AG08396 (cell line): Measurements from ENCODE around the gene SORBS1.

Experiments used
- DNase-seq: peaks from one replicate; pipeline ENCODE4 v3.0.0; 2012; ENCODE audit warnings: low spot score, mixed read lengths

SORBS1 gene

DNA sequence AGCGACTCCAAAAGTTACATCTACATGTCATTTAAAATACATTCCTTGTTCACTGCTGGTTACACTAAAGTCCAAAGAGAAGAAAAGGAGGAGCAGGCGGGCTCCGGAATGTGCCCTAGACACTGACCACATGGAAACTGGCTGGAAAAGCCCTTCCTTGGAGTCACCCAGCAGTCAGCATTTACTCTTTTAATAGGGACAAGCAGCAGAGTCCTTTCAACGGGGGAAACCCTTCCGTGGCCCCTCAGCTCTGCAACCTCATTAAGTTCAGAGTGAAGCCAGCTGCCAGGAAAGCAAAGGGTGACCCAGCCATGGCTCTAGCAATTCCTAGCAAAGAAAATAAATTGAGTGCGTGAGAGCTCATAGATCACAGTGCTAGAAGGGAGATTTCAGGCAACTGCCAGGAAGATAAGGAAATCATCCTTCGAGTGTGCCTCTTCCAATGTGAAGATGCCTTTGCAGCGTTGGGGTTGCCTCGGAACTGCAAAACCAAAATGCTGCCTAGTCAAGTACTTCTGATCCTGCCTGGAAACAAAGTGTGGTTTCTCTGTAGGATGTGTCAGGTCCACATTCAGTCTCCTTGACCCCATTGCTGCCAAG lies 101.6 kb downstream of the SORBS1 start:
- no peak for DNase-seq

DNA sequence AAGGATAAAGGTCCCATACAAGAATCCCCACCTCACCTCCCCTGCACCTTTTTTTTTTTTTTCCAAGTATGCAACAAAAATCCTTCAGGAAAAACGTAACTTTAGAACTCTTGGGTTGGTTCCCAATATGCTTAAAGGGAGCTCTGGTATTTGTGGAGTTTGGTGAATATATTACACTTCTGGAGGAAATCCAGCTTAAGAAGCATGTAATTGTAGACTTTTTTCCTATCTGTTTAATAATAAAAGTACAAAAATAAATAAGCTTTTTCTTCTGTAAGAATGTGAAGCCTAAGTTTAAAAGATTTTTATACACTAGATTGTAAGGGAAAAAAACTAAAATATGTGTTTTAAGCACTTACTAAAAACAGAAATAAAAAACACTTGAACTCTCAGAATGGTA lies 102.3 kb downstream of the SORBS1 start:
- no peak for DNase-seq

GRCh38 chr10:95458014-95458413 lies 103.2 kb downstream of the SORBS1 start:
- DNase-seq: no peak

- DNase-seq: no peak
Measured at GRCh38 chr10:95457319-95457886, 103.8 kb downstream of the SORBS1 start.

DNA sequence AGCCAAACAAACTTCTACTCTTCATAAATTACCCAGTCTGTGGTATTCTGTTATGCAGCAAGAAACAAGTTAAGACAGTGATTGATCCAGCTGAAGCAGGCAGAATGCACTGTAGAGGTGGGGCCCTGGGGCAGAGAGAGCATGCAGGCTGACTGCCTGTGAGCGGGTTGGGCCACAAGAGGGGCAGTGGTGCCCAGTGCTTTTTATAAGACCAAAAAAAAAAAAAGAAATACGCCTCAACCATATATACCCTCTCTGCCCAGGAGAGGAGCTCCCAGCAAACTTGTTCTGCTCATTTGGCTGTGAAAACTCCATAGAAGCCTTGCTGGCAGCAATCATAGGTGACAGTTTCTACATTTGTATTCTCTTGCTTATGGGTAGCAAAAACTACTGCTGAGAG lies 104.7 kb downstream of the SORBS1 start:
- no peak for DNase-seq

DNA sequence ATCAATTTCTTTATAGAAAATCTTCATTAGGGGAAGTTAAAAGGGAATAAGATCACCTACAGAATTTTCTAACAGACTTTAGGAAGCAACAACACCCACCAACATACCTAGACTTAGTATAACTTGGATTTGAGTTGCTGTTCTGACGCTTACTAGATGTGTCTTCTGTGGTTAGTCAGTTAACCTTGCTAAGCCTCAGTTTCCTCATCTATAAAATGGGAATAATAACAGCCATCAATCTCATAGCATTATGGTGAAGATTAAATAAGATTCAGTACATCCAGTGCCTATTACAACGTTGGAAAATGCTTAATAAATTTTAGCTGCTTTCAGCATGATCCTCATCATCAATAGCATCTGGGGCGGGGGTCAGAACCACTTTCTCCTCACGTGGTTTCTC lies 106.2 kb downstream of the SORBS1 start:
- no peak for DNase-seq

DNA sequence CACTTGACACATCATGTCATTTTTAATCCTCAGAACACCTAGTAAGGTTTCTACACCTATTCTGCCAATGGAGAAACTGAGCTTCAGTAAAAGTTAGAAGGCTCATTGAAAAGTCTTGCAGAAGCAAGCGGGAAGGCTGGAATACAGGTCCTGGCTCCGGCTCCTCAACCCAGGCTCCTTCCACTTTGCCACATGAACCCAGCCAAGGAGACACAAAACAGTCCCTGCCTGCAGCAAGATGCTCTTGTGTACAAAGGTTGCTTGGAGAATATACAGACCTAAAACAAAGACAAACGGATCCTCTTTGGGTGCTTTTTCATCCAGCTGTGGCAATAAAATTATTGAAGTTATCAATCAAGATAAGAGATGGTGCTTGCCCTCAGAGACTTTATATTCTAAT lies 106.8 kb downstream of the SORBS1 start:
- no peak for DNase-seq

GRCh38 chr10:95451568-95452524 lies 109.3 kb downstream of the SORBS1 start:
- DNase-seq: no peak

- DNase-seq: no peak
Measured at GRCh38 chr10:95451150-95451549, 110.0 kb downstream of the SORBS1 start.

- no peak for DNase-seq
Measured at GRCh38 chr10:95450188-95450587, 111.0 kb downstream of the SORBS1 start.

GRCh38 chr10:95447685-95448084 lies 113.5 kb downstream of the SORBS1 start:
- no peak for DNase-seq

DNA sequence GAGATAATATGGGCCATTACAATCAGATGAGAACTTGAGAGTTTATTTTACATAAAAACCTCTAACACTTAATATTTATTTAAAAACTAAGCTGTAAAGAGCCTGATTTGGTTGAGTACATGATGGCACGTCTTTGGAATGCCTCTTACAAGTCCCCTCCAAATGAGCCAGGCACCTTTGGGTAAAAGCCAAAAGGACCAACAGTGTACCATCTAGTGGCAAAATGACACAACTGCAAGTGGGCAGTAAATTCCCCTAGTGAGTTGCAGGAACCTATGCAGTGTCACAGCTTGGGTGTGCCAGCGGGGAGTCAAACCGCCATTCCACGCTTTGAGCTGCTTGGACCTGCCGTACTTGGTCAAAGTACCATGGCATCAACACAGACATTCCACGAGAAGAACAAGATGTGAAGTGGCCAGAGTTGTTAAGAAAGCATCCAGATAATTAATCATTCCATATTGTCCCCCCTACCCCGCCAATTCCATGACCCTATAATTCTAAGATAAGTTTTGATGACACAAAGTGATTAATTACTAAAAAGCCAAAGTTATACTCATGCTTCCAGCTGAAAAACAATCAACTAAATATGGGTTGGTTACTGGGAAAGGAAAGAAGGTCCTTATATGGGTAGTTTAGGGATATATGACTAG lies 115.2 kb downstream of the SORBS1 start:
- DNase-seq: peak; percentile 76

DNA sequence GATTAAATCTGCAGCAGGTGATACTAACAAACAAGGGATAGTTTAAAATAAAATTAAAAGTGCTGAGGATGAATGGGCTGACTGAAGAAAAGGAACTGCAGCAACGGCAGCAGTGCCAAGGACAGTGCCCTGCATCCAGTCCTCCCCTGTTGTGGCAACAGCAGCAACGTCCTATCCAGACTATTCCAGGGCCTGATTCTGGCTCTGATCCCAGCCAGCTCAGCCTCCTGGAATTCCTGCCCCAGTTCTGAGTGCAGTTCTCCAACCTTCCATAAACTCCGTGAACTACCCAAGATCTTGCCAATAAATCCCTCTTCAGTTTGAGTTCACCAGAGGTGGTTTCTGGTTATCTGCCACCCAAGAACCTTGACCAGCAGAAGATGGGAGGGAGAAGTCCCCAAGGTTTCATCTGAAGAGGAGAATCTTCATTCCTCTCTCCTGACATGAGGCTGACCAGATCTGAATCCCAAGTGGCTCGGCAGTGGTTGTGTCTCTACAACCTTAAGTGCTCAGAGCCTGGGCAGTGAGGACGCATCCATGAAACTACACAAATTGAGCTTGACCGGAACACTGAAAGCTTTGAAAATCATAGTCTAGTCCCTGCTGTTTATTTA lies 115.8 kb downstream of the SORBS1 start:
- peak; percentile 78 for DNase-seq

DNA sequence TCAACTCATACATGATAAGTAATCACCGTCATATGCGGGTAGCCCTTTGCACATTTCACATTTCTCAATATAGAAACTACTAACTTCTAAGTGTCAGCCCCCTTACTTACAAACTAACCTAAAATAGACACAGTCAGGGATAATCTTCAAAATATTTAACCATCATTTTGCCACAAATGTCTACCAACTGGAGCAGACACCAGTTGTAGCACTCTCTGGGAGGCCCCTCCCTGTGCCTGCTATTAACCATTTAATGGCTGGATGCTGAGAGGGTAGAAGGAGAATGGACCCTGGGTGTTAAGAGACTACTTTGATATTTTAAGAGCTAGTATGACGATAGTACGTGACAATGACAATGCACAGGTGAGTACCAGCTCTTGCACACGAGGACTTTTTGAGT lies 116.4 kb downstream of the SORBS1 start:
- no peak for DNase-seq

GRCh38 chr10:95443636-95444035 lies 117.5 kb downstream of the SORBS1 start:
- DNase-seq: no peak

DNA sequence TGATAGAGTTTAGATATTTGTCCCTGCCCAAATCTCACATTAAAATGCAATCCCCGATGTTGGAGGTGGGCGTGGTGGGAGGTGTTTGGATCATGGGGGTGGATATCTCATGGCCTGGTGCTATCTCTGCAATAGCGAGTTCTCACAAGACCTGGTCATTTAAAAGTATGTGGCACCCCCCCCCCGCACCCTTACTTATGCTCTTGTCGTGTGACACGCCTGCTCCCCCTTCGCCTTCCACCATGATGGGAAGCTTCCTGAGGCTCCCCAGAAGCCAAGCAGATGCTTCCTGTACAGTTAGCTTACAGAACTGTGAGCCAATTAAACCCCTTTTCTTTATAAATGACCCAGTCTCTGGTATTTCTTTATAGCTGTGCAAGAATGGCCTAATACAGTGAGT lies 118.8 kb downstream of the SORBS1 start:
- DNase-seq: no peak

GRCh38 chr10:95441547-95441923 lies 119.6 kb downstream of the SORBS1 start:
- DNase-seq: no peak

DNA sequence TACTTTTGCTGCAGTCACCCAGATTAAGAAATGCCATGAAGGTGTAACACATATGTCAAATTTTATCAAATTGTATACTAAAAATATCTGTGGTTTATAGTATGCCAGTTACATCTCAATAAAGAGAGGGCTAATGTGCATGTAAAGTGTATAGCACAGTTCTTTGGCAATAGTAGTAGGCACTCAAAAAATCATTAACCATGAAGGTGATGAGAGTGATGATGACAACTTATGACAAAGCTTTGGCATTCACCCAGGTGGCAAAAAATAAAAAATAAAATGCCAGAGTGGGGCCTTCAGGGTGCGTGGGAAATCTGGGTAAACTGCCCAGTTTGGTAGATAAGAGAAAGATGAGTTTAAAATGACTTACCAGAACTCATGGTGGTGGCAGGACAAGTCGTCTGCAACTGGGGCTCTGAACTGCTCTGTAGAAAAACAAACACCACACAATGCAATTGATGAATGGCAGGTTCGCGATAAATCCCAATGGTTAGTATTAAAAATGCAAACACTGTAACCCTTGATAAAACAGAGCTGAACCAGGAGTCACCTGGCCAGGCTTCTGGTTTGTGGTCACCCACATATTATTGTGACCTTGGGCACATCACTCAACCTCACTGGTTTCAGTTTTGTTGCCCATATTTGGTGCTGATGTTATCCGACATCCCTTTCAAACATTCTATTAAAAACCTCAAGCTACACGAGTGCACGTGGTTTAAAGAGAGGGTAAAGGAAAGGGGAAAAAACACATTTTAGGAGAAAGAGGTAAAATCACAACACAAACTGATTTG lies 120.2 kb downstream of the SORBS1 start:
- DNase-seq: no peak

DNA sequence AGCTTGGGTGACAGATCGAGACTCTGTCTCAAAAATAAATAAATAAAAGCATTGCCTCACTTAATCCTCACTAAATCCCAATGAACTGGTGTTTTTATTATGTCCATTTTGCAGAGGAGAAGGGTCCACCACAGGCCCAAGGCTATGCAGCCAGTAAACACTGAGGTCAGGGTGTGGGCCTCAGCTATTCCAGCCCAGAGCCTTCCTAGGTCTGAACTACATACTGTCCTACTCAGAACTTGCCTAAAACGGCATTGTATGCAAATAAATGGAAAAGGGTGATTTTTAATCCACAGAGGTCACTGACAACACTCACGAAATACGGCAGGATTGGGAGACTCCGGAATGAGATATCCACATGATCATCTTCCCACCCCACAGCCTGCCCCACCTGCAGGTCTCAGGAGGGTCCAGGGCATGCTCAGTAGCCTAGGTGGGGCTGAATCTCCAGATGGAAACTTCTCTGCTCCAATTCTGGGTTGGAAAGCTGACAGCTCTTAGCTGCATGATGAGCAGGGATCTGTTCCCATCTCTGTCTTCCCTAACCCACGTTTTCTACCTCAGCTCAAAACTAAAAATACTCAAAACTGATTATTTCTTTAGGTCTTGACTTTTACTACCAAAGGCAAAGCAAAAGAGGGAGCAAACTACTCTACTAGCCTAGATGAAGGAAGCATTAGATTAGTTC lies 121.0 kb downstream of the SORBS1 start:
- no peak for DNase-seq

DNA sequence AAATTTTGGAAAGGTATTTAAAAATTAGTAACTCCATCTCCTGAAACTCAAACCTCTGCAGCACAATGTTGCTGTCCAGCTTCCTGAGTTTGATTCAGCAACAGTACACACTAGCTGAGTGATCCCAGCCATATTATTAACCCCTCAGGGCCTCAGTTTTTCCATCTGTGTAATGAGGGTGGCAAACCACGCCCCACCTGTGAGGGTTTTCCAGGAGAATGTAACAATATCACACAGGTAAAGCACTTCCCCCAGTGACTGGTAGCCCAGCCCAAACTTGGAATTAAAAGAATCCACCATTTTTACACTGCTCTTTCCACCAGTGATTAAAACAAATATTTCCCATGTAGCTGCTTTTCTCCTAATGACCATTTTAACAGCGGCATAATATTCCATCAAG lies 122.4 kb downstream of the SORBS1 start:
- no peak for DNase-seq

DNA sequence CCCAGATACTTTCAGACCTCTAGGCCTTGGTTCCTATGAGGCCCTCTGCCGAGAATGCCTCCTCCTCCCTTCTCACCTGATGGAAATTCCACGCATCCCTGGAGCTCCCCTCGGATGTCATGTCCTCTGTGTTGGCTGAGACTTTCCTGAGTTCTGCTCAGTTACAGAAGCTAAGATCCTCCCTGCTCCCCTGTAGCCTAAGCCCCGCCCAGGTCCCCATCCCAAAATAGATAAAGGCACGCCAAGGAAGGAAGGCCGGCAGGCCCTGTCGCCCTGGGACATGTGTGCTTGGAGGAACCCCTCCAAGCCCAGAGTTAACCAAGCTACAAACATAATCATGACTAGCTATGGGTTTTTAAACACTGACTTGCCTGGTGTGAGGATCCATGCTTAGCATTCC lies 123.5 kb downstream of the SORBS1 start:
- no peak for DNase-seq
